HG03025 (cell line): ENCODE data around the gene TCP1.
"Not testable (repeated sequence)": the region's sequence is repeated elsewhere in the genome, so short reads cannot be mapped to it uniquely, and the experiment has no call there.

Experiments
- ATAC-seq: cut with Tn5 transposase; IDR thresholded peaks from one replicate; pipeline ENCODE4 v1.9.1; 2021; ENCODE audit warnings: mild to moderate bottlenecking, moderate library complexity; ENCODE audit not compliant: unreplicated experiment, low FRiP score

The TCP1 gene

DNA sequence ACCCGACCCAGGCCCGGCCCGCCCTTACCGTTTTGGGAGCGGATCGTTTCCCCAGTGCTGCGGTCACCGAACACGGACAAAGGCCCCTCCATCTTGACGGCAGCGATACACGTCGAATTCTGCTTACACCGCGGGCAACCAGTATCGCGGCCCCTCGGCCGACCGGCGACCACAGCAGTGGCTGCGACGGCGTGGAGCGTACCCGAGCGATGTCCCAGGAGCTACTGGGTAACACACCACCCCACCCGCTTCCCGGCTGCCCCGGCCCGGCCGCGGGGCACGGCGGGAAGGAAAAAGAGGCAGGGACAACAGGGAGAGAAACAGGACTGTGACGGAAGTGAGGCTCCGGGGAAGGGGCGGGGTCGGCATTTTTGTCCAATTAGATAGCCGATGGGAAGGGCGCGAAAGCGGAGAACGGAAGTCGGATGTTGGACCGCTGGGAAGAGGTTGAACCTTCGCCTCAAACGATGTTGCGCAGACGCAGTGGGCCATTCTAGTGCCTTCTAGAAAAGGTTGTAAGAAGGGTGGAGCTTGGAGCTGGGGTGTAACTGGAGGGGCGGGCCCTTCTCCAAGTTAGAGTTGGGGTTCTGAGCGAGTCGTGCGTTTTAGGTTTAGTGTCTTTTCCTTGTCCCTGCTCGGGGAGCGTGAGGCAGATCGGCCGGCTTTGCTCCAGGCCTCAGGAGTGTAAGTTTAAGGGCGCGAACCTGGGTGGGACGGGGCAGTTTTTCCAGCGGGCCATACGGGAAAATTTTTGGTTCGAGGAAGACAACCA, at the start of gene TCP1:
TSS of gene TCP1 (minus strand) at position 226 of the 772 bp plus-strand sequence. CDS start at position 92, 134 bp downstream.
- peak; percentile 76 for ATAC-seq

GRCh38 chr6:159838020-159838744, 48.8 kb upstream of the TCP1 start:
- no peak for ATAC-seq

DNA sequence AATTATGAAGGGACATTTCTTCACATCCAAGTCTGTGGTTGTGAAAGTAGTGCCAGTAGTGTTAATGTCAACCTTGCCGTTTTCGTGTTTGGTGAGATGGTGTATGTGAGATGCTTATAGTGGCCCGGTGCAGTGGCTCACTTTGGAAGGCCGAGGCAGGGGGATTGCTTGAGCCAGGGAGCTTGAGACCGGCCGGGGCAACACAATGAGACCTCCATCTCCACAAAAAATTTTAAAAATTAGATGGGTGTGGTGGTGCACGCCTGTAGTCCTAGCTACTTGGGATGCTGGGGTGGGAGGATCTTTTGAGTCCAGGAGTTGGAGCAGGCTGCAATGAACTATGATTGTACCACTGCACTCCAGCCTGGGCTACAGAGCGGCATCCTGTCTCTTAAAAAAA, 48.1 kb upstream of the TCP1 start:
- no peak for ATAC-seq

- no peak for ATAC-seq
These were observed 47.5 kb upstream of the TCP1 start for GRCh38 chr6:159836718-159837490.

GRCh38 chr6:159833997-159834603, 44.7 kb upstream of the TCP1 start:
- ATAC-seq: no peak

GRCh38 chr6:159833556-159833955, 44.2 kb upstream of the TCP1 start:
- ATAC-seq: no peak

DNA sequence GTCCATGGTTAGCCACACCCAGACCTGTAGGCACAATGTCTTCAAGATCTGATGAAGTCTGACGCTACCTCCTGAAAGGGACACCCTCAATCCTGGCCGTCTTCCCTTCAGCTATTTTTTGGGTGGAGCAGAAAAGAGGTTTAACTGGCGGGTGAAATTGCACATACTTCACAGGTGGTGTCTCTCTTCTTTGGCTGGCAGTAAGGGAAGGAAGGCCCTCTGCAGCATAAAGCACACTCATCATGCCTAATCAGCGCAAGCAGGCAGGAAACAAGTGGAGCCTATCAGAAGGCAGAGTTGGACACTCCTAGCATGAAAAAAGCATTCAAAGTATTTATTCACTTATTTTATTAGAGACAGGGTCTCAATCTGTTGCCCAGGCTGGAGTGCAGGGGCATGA, 43.5 kb upstream of the TCP1 start:
- ATAC-seq: no peak

- ATAC-seq: no peak
These were observed 41.9 kb upstream of the TCP1 start for GRCh38 chr6:159831373-159831679.

GRCh38 chr6:159830501-159831372, 41.3 kb upstream of the TCP1 start:
- ATAC-seq: no peak

GRCh38 chr6:159829526-159829925, 40.1 kb upstream of the TCP1 start:
- no peak for ATAC-seq

DNA sequence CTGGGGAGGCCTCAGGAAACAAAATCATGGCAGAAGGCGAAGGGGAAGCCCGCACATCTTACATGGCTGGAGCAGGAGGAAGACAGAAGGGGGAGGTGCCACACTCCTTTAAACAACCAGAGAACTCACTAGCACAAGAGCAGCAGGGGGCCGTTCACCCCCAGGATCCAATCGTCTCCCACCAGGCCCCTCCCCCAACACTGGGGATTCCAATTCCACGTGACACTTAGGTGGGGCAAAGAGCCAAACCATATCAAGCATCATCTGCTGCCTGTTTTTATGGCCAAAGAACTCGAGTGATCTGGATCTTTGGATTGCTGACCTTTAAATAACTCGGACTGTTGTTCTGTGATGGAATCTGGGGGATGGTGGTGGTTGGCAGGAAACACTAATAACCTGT, 38.7 kb upstream of the TCP1 start:
- no peak for ATAC-seq

GRCh38 chr6:159826968-159827647, 37.7 kb upstream of the TCP1 start:
- no peak for ATAC-seq

DNA sequence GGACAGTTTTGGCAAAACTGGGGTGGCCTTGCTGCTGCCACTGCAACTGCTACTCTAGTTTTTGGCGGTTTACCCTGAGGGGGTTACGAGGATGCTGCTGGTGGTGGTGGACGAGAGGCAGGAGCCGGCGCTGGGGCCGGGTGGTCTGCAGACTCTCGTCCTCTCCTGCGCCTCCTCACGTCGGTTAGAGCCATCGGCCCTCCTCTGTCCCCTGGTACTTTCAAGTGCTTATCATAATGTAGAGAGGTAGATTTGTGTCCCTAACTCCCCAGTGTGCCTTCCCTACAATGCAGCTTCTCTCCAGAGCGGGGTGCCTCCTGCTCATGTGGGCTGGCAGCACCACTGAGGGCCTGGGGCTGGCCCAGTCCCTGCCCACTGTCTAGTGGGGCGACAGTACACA, 36.6 kb upstream of the TCP1 start:
- ATAC-seq: no peak

GRCh38 chr6:159824690-159825089, 35.3 kb upstream of the TCP1 start:
- ATAC-seq: not testable (repeated sequence)

DNA sequence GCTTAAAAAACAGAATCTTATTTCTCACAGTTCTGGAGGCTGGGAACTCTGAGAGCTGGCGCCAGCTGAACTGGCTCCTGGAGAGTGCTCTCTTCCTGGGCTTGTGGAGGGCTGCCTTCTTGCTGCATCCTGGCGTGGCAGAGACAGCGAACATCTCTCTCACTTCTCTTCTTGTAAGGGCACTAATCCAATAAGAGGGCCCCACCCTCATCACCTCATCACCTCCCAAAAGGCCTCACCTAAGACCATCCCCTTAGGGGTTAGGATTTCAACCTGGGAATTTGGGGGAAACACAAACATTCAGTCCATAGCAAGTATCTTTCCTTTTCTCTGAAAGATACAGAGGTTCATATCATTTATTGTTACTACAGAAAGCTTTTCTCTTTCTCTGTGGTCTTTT, 34.6 kb upstream of the TCP1 start:
- ATAC-seq: no peak

DNA sequence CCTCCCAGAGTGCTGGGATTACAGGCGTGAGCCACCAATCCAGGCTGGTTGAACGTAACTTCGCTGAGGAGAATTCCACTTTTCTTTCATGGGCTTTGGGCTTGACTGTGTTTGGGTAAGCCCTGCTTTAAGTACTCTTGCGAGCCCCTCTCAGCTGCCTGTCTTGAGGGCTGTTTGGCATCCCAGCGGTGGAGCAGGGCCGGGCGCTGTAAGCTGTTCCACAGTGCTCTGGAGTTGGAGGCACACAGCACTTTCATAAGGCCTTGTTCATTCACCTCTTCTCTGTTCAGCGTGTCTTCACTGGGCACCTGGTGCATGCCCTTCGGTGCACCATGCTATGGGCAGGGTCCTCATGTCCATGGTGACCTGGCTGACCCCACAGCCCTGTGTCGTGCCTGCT, 32.3 kb upstream of the TCP1 start:
- no peak for ATAC-seq

- ATAC-seq: no peak
These were observed 31.7 kb upstream of the TCP1 start for GRCh38 chr6:159821122-159821521.

DNA sequence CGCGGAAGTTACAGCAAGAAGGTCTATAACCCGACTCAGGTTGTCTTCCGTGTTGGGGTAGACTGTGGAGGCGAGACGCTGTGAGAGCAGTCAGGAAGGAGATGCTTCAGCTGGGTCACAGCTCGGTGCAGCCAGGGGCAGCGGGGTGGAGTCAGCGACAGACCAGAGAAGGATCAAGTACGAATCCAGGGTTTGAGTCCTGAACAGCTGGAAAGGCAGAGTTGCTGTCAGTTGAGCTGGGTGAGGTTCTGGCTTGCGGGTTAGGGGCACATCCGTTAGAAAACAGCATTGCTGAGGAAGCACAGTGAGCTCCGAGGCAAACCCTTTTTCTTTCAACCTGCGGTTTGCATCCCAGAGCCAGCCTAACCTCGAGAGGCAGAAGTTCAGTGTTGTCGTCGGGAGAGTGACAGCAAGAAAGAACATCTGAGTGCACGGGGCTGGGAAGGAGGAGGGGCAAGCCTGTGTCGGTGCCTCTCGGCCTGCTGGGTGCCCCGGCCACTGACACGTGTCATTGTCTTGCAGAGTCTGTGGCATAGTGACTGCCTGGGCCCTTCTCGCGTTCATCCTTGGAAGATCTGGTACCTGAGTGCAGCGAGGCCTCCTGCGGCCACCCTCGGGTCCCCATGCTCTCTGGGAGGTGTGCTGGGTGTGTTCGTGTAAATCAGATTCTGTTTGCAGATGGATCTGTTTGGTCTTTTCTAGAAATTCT, 30.7 kb upstream of the TCP1 start:
- no peak for ATAC-seq

DNA sequence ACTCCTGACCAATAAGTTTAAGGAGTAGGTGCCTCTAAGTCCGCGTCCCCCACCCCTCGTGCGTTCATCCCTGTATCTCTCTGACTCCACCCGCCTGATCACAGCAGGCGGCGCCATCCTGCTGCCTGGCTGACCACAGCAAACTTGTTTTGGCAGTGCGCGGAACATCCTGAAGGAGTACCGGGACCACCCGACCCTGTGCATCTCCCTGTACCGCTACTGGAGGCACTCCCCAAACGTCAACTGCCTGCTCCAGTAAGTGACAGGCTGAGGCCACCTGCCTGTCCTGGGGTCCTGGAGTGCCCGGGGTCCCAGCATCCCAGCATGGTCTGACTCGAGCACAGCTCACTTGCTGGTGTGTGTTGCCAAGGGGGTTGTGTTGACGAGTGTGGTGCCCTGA, 29.7 kb upstream of the TCP1 start:
- ATAC-seq: no peak
